Left ventricle myocardium inferior (tissue), 1 donor: ENCODE data around the gene LDHAL6B. TPM values are rescaled to one million over a fixed set of nuclear protein-coding genes. Genes with fewer than 3 reads are reported as not detected.

Experiments used
- DNase-seq: peaks from one replicate; pipeline ENCODE4 v3.0.0-alpha.2; 2020
- H3K27ac ChIP-seq: fragments of 200-600 bp; replicated peaks from 2 replicates; pipeline ENCODE4 v1.8.0; 2021
- H3K27me3 ChIP-seq: fragments of 200-600 bp; 2 replicates; pipeline ENCODE4 v1.8.0; 2021; ENCODE audit warnings: low read depth
- H3K36me3 ChIP-seq: fragments of 200-600 bp; 2 replicates; pipeline ENCODE4 v1.8.0; 2021
- H3K4me1 ChIP-seq: fragments of 200-600 bp; 2 replicates; pipeline ENCODE4 v1.8.0; 2021
- H3K4me3 ChIP-seq: fragments of 200-600 bp; 2 replicates; pipeline ENCODE4 v1.8.0; 2021; ENCODE audit warnings: mild to moderate bottlenecking, moderate library complexity
- H3K9me3 ChIP-seq: fragments of 200-600 bp; replicated peaks from 2 replicates; pipeline ENCODE4 v1.8.0; 2021
- CTCF ChIP-seq: fragments of 200-600 bp; IDR thresholded peaks from 2 replicates; pipeline ENCODE4 v1.8.0; 2021; ENCODE audit warnings: antibody characterized with exemption, mild to moderate bottlenecking, borderline replicate concordance
- intact Hi-C: fragments of 100-400 bp; cut with micrococcal nuclease; formaldehyde crosslinking; loops from one replicate; pipeline ENCODE4 v1.11.0; 2022
- total RNA-seq: library from RNA; stranded (reverse); fragmentation: NEBNext Ultra II Directional; extraction: Animal tissue kit (Norgen Biotek cat#: 25700); gene quantifications from one replicate; pipeline ENCODE4 v1.2.1, GENCODE V29; 2021
- donor health status: DM: no; HTN: yes; CAD: no; lungs with severe emphysema.

The LDHAL6B gene
- total RNA-seq, 1 donor from 2014 or later = not detected

- Histone ChIP-seq H3K4me3 (no peak overlapping the region), H3K27me3 (no peaks in the 10 kb centered on the region), H3K4me1 (peaks cover 36% of the 10 kb centered on the region), H3K27ac (no peak overlapping the region), H3K9me3 (no peaks in the 10 kb centered on the region), H3K36me3 (peaks cover 12% of the 10 kb centered on the region)
- no peak for TF ChIP-seq CTCF
- no peak for DNase-seq
- intact Hi-C loops = no loop called here
Observed at GRCh38 chr15:59229015-59229414, 22.4 kb downstream of the LDHAL6B start.

GRCh38 chr15:59229453-59229852, 22.8 kb downstream of the LDHAL6B start:
- DNase-seq = no peak
- Histone ChIP-seq H3K27me3 (no peaks in the 10 kb centered on the region), H3K4me3 (no peak overlapping the region), H3K36me3 (peaks cover 8% of the 10 kb centered on the region), H3K4me1 (peaks cover 32% of the 10 kb centered on the region), H3K27ac (no peak overlapping the region), H3K9me3 (no peaks in the 10 kb centered on the region)
- no peak for TF ChIP-seq CTCF
- intact Hi-C loops = no loop called here

- no peak for TF ChIP-seq CTCF
- H3K27me3 ChIP-seq = no peaks in the 10 kb centered on the region
- no peak overlapping the region for H3K4me3 ChIP-seq
- no peak overlapping the region for H3K27ac ChIP-seq
- no peak for DNase-seq
- no peaks in the 10 kb centered on the region for H3K9me3 ChIP-seq
- H3K4me1 ChIP-seq = peaks cover 22% of the 10 kb centered on the region
- intact Hi-C loops = no loop called here
- peaks cover 6% of the 10 kb centered on the region for H3K36me3 ChIP-seq
Observed at GRCh38 chr15:59230531-59231055, 23.9 kb downstream of the LDHAL6B start.

GRCh38 chr15:59232476-59232875, 25.8 kb downstream of the LDHAL6B start:
- Histone ChIP-seq H3K27me3 (no peaks in the 10 kb centered on the region), H3K4me3 (no peak overlapping the region), H3K4me1 (peaks cover 33% of the 10 kb centered on the region), H3K9me3 (no peaks in the 10 kb centered on the region), H3K36me3 (no peaks in the 10 kb centered on the region), H3K27ac (no peak overlapping the region)
- intact Hi-C loops = no loop called here
- TF ChIP-seq CTCF = no peak
- no peak for DNase-seq

GRCh38 chr15:59236394-59236793, 29.8 kb downstream of the LDHAL6B start:
- Histone ChIP-seq H3K36me3 (no peaks in the 10 kb centered on the region), H3K27ac (peak overlapping the region; percentile 30), H3K27me3 (no peaks in the 10 kb centered on the region), H3K4me3 (no peak overlapping the region), H3K9me3 (no peaks in the 10 kb centered on the region), H3K4me1 (peaks cover 41% of the 10 kb centered on the region)
- intact Hi-C loops = no loop called here
- no peak for DNase-seq
- TF ChIP-seq CTCF = no peak
